ENCODE results near the gene CCDC102B. TPM values are rescaled to one million over a fixed set of nuclear protein-coding genes. Genes with fewer than 3 reads are reported as not detected.
A peak's percentile ranks its signal among the peaks of the same experiment; 100 is the strongest.

The CCDC102B gene
- total RNA-seq, 1 donor from 2014 or later, result 4.4 TPM

DNA sequence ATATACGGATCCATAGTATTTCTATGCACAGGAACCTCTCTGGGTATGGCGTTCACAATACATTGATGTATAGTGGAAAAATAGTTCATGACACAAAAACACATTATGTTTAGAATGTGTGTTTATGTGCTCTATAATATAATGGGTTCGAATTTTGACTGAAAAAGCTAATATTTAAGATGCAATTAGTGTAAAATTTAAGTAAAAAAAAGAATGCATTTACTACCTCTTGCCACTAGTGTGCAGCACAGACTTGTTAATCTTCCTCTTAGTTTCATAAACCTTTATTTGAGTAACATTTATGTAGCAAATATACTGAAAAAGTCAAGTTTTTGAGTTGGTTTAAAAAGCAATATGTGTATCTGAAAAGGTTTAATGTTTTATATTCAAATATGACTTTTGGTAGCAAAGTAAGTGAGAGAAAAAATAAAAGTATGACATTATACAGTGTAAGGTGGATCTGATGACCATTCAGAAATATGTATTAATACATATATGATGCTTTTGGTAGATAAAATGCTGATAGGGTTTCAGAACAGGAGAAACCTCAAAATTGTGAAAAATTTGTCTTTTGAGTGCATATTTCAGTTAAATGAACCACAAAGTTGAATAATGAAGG is 49.4 kb downstream of the CCDC102B start:
- no peaks in the 10 kb centered on the region for H3K27me3 Mint-ChIP-seq
- no peaks in the 10 kb centered on the region for H3K36me3 Mint-ChIP-seq (ENCODE audit: insufficient read depth)
- no peaks in the 10 kb centered on the region for H3K9me3 Mint-ChIP-seq (ENCODE audit: low read depth)
- H3K4me1 Mint-ChIP-seq (ENCODE audit: low read depth), result peaks cover 2% of the 10 kb centered on the region
- peak; percentile 84 for TF ChIP-seq CTCF (IDR thresholded peaks at IDR 0.05; ENCODE audit: unreplicated experiment)
- no peak overlapping the region for H3K27ac Mint-ChIP-seq
- DNase-seq (ENCODE audit: low spot score, unreplicated experiment), result no peak
- no peak overlapping the region for H3K4me3 Mint-ChIP-seq (ENCODE audit: low read depth)

GRCh38 chr18:68848242-68848641 is 50.4 kb downstream of the CCDC102B start:
- no peak for TF ChIP-seq CTCF (IDR thresholded peaks at IDR 0.05; ENCODE audit: unreplicated experiment)
- H3K9me3 Mint-ChIP-seq (ENCODE audit: low read depth), result no peaks in the 10 kb centered on the region
- H3K27me3 Mint-ChIP-seq, result no peaks in the 10 kb centered on the region
- H3K4me3 Mint-ChIP-seq (ENCODE audit: low read depth), result no peak overlapping the region
- H3K36me3 Mint-ChIP-seq (ENCODE audit: insufficient read depth), result no peaks in the 10 kb centered on the region
- peaks cover 2% of the 10 kb centered on the region for H3K4me1 Mint-ChIP-seq (ENCODE audit: low read depth)
- H3K27ac Mint-ChIP-seq, result no peak overlapping the region
- no peak for DNase-seq (ENCODE audit: low spot score, unreplicated experiment)

DNA sequence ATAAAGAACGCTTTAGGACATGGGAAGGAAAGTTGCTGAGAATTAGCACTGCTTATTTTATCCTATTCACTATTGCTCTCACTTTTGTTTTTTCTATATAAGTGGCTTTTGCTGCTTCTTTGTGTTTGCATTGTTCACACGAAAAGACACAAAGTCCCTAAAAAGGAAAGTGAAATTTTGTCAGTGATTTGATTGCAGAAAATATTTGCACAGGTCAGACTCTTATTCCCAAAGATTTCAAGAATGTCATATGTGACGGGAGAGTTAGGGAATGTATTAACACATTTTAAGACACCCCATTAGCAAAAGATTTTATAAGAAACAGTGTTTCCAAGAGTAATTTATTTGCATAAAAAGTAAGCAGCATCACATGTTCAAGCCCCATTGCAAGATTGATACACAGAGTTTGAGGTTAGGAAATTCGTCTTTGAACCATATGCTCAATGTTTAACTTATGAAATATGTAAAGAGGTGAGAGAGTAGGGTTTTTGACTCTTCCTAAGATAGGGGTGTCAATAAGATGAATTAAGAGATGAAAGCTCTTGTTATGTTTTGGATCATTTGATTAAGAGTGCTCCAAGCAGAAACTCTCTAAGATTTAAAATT is 57.0 kb downstream of the CCDC102B start:
- H3K4me1 Mint-ChIP-seq (ENCODE audit: low read depth), result peaks cover 2% of the 10 kb centered on the region
- TF ChIP-seq CTCF (IDR thresholded peaks at IDR 0.05; ENCODE audit: unreplicated experiment), result no peak
- H3K9me3 Mint-ChIP-seq (ENCODE audit: low read depth), result no peaks in the 10 kb centered on the region
- no peaks in the 10 kb centered on the region for H3K36me3 Mint-ChIP-seq (ENCODE audit: insufficient read depth)
- no peak overlapping the region for H3K27ac Mint-ChIP-seq
- no peaks in the 10 kb centered on the region for H3K27me3 Mint-ChIP-seq
- no peak overlapping the region for H3K4me3 Mint-ChIP-seq (ENCODE audit: low read depth)
- no peak for DNase-seq (ENCODE audit: low spot score, unreplicated experiment)

DNA sequence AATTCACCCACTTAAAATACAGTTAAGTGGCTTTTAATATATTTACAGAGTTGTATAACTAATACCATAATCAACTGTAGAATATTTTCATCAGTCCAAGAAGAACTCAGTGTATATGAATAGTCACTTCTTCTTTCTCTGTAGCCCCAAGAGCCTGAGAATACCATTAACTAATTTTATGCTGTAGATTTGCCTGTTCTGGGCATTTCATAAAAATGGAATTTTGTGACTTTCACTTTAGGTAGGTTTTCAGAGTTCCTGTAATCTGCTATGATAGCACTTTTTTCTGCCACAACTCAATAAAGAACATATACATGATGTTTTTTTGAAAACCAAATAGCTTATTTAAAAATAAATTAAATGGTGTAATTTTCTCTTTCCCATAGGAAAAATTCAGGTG is 57.6 kb downstream of the CCDC102B start:
- Mint-ChIP-seq H3K27ac (no peak overlapping the region), H3K4me1 (ENCODE audit: low read depth) (peaks cover 2% of the 10 kb centered on the region), H3K9me3 (ENCODE audit: low read depth) (no peaks in the 10 kb centered on the region), H3K4me3 (ENCODE audit: low read depth) (no peak overlapping the region), H3K36me3 (ENCODE audit: insufficient read depth) (no peaks in the 10 kb centered on the region), H3K27me3 (no peaks in the 10 kb centered on the region)
- no peak for TF ChIP-seq CTCF (IDR thresholded peaks at IDR 0.05; ENCODE audit: unreplicated experiment)
- DNase-seq (ENCODE audit: low spot score, unreplicated experiment), result no peak

DNA sequence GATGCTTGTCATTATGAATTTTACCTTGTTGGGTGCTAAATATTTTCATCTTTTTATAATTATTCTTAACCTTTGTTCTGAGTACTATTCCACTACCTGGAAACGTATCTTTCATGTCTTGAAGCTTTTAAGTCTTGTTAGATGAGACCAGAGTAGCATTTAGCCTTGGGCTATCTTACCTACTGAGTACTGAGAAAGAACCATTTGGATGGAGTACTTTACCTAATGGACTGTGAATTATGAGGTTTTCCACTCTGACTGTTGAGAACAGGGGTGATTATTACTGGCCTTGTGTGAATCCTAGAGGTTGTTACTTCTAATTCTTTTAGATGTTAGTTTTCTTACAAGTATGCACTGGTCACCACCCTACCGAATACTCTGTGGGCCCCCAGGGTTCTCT is 63.5 kb downstream of the CCDC102B start:
- Mint-ChIP-seq H3K4me3 (ENCODE audit: low read depth) (no peak overlapping the region), H3K4me1 (ENCODE audit: low read depth) (no peaks in the 10 kb centered on the region), H3K27ac (no peak overlapping the region), H3K27me3 (no peaks in the 10 kb centered on the region), H3K36me3 (ENCODE audit: insufficient read depth) (no peaks in the 10 kb centered on the region), H3K9me3 (ENCODE audit: low read depth) (no peaks in the 10 kb centered on the region)
- no peak for TF ChIP-seq CTCF (IDR thresholded peaks at IDR 0.05; ENCODE audit: unreplicated experiment)
- DNase-seq (ENCODE audit: low spot score, unreplicated experiment), result no peak

Data from progenitor cell of endocrine pancreas (in vitro differentiated cells).